NB4 (cell line): Measurements from ENCODE around the gene M6PR.

Source experiments
- DNase-seq: peaks from one replicate; pipeline ENCODE4 v3.0.0; 2010; ENCODE audit warnings: low read depth
- H3K4me3 ChIP-seq: one replicate; pipeline ENCODE4 v1.5.1; 2011; ENCODE audit warnings: mild to moderate bottlenecking, low read depth, low read length, moderate library complexity
- CTCF ChIP-seq: IDR thresholded peaks from one replicate; pipeline ENCODE4 v1.5.1; 2012; ENCODE audit warnings: low read depth, low read length
- MAX ChIP-seq: IDR thresholded peaks from 2 replicates; pipeline ENCODE4 v1.6.1; 2011; ENCODE audit warnings: low read depth, low read length
- MYC ChIP-seq: IDR thresholded peaks from 2 replicates; pipeline ENCODE4 v1.6.1; 2011; ENCODE audit warnings: low read depth, low read length
- POLR2A ChIP-seq: IDR thresholded peaks from 2 replicates; pipeline ENCODE4 v1.6.1; 2011; ENCODE audit warnings: mild to moderate bottlenecking; ENCODE audit not compliant: insufficient read length; ENCODE audit errors: extremely low read depth

Gene M6PR

GRCh38 chr12:8894378-8894777 lies 55.1 kb downstream of the M6PR start:
- H3K4me3 ChIP-seq: no peak overlapping the region
- TF ChIP-seq CTCF (no peak), POLR2A (no peak), MAX (no peak), MYC (no peak)
- DNase-seq: no peak

- H3K4me3 ChIP-seq: no peak overlapping the region
- no peak for TF ChIP-seq CTCF
- no peak for DNase-seq
Measured at GRCh38 chr12:8891976-8892375, 57.5 kb downstream of the M6PR start.
